ENCODE results near the gene JCHAIN.

The JCHAIN gene

DNA sequence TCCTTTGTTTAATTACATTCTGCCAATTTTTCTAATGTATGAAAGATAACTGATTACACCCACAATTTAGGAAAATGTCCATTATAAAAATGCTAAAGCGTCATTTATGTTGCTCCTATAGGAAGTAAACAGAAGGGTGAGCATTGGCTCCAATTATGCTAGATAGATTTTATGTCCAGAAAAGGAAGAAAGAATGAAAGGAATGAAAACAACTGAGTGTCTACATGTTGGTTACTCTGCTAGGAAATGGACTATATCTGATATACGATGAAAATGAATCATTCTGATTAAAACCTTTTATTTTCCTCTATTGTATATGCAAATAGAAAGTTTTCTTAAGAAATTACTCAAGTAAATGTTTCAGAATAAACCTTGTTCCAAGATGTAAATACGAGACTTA lies 36.1 kb downstream of the JCHAIN start:
- peaks cover 0 to 3% (median 0%) of the 10 kb centered on the region in 4 experiments for H3K4me1 ChIP-seq (ENCODE audit: control extremely low read depth in 1 of 4, control insufficient read depth in 4 of 4, insufficient read depth in 4 of 4, low read length in 3 of 4)
- no peaks in the 10 kb centered on the region for H3K9me3 ChIP-seq (ENCODE audit: control extremely low read depth in 1 of 5, control insufficient read depth in 4 of 5, insufficient read depth in 2 of 5, low read depth in 1 of 5, low read length in 4 of 5)
- POLR2A ChIA-PET: no interaction called here
- CTCF ChIA-PET: no interaction called here
- no CpG with 5 or more reads among the region's 3 CpGs for WGBS (ENCODE audit: insufficient coverage)
- H3K27ac ChIP-seq (ENCODE audit: insufficient read depth in 1 of 2, low read depth in 1 of 2, low read length in 2 of 2, poor library complexity in 1 of 2, severe bottlenecking in 2 of 2): no peak overlapping the region
- H3K4me3 ChIP-seq (ENCODE audit: control insufficient read depth in 1 of 7, extremely low read depth in 1 of 7, insufficient read depth in 4 of 7, low read depth in 2 of 7, low read length in 6 of 7): no peak overlapping the region
- DNase-seq: no peak
- no peaks in the 10 kb centered on the region for H3K27me3 ChIP-seq (replicated peaks in 2 of 5; ENCODE audit: control insufficient read depth in 4 of 5, insufficient read depth in 5 of 5, low read length in 4 of 5)
- no peaks in the 10 kb centered on the region for H3K36me3 ChIP-seq (ENCODE audit: control insufficient read depth in 4 of 4, insufficient read depth in 4 of 4, low read length in 3 of 4)

DNA sequence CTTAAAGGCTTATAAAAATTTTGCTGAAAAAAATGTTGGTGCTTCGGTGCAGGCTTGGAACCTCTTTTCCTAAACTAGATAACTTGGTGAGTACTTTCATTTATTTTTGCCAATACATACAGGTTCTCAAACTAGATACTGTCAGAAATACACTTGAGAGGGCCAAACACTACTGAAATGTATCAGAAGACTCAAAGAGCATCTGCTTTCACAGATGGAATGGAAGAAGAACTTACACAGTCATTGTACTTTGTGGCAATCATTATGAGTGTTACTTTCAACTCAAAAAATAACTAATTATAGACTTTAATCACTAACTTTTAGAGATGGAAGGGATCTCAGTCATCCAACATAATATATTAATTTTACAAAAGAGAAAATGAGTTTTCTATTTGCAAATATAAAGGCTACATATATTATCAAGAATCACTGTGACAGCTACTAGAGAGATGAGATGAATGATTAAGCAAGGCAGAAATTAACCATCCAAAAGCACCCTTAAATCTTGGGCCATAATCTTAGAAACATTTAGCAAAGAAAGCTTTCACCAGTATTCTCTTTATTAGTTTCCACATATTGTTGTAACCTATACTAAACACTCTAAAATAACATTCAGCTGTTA lies 36.7 kb downstream of the JCHAIN start:
- WGBS (ENCODE audit: insufficient coverage): no CpG with 5 or more reads among the region's 1 CpG
- no peaks in the 10 kb centered on the region for H3K9me3 ChIP-seq (ENCODE audit: control extremely low read depth in 1 of 5, control insufficient read depth in 4 of 5, insufficient read depth in 2 of 5, low read depth in 1 of 5, low read length in 4 of 5)
- DNase-seq: no peak
- ChIA-PET CTCF (no interaction called here), POLR2A (no interaction called here)
- no peak overlapping the region for H3K4me3 ChIP-seq (ENCODE audit: control insufficient read depth in 1 of 7, extremely low read depth in 1 of 7, insufficient read depth in 4 of 7, low read depth in 2 of 7, low read length in 6 of 7)
- no peak overlapping the region for H3K27ac ChIP-seq (ENCODE audit: insufficient read depth in 1 of 2, low read depth in 1 of 2, low read length in 2 of 2, poor library complexity in 1 of 2, severe bottlenecking in 2 of 2)
- H3K27me3 ChIP-seq (replicated peaks in 2 of 5; ENCODE audit: control insufficient read depth in 4 of 5, insufficient read depth in 5 of 5, low read length in 4 of 5): no peaks in the 10 kb centered on the region
- peaks cover 0 to 3% (median 0%) of the 10 kb centered on the region in 4 experiments for H3K4me1 ChIP-seq (ENCODE audit: control extremely low read depth in 1 of 4, control insufficient read depth in 4 of 4, insufficient read depth in 4 of 4, low read length in 3 of 4)
- no peaks in the 10 kb centered on the region for H3K36me3 ChIP-seq (ENCODE audit: control insufficient read depth in 4 of 4, insufficient read depth in 4 of 4, low read length in 3 of 4)

DNA sequence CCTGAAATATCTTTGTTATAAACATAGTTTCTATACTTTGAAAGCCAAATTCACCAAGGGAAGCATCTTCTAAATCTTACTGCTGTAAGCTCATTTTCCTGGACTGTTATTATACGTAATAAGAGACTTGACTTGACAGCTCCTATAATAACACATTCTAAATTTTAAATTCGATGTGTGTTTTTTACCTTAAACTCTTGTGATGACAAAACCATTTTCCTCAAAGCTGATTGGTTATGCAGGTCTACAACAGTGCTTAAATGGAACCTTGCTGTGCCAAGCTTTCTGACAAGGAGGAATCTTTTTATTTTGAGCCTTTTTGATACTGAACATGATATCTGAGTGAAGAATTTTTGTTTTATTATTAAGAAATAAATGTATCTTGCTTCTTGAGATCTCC lies 37.9 kb downstream of the JCHAIN start, which contains the start of gene ENAM:
Gene ENAM (plus strand): TSS at position 301 of the 400 bp plus-strand sequence. CDS start 757 bp downstream, outside the sequence.
- CTCF ChIA-PET: interaction anchor here (0.6 to 1.1 kb wide), 2 partner anchors 9 to 207 kb away, joined by 3 read pairs; no protein-coding TSS in a partner anchor

DNA sequence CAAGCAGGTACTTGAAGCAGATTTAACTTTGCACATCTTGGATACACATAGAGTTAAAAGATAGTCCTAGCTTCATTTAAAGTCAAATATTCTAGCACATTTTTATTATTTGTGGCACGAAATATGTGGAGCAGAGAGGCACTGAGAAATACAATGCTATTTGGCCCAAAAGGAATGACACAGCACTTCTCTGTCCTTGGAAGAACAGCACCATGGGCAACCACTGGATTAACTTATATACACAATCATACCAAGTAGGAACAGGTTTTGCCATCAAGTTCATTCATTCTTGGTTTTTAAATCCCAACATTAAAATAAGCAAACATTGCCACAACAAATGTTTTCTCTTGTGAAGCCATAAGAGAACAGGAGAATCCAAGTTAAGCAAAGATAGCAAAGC lies 38.7 kb downstream of the JCHAIN start:
- Histone ChIP-seq H3K27me3 (replicated peaks in 2 of 5; ENCODE audit: control insufficient read depth in 4 of 5, insufficient read depth in 5 of 5, low read length in 4 of 5) (no peaks in the 10 kb centered on the region), H3K4me1 (ENCODE audit: control extremely low read depth in 1 of 4, control insufficient read depth in 4 of 4, insufficient read depth in 4 of 4, low read length in 3 of 4) (peaks cover 0 to 4% (median 2%) of the 10 kb centered on the region in 4 experiments), H3K4me3 (ENCODE audit: control insufficient read depth in 1 of 7, extremely low read depth in 1 of 7, insufficient read depth in 4 of 7, low read depth in 2 of 7, low read length in 6 of 7) (no peak overlapping the region), H3K36me3 (ENCODE audit: control insufficient read depth in 4 of 4, insufficient read depth in 4 of 4, low read length in 3 of 4) (no peaks in the 10 kb centered on the region), H3K9me3 (ENCODE audit: control extremely low read depth in 1 of 5, control insufficient read depth in 4 of 5, insufficient read depth in 2 of 5, low read depth in 1 of 5, low read length in 4 of 5) (no peaks in the 10 kb centered on the region), H3K27ac (ENCODE audit: insufficient read depth in 1 of 2, low read depth in 1 of 2, low read length in 2 of 2, poor library complexity in 1 of 2, severe bottlenecking in 2 of 2) (no peak overlapping the region)
- ChIA-PET CTCF (interaction anchor here (1.1 kb wide), 1 partner anchor 10 kb away, joined by 3 read pairs; no protein-coding TSS in a partner anchor), POLR2A (no interaction called here)
- no peak for DNase-seq
- 100% methylated on average over 1 of the region's 1 CpG for WGBS (ENCODE audit: insufficient coverage)

More for the DNA sequence above, 37.9 kb downstream of the JCHAIN start, which contains the start of gene ENAM:
- WGBS (ENCODE audit: insufficient coverage): 71% methylated on average over 1 of the region's 2 CpGs
- Histone ChIP-seq H3K9me3 (ENCODE audit: control extremely low read depth in 1 of 5, control insufficient read depth in 4 of 5, insufficient read depth in 2 of 5, low read depth in 1 of 5, low read length in 4 of 5) (no peaks in the 10 kb centered on the region), H3K27ac (ENCODE audit: insufficient read depth in 1 of 2, low read depth in 1 of 2, low read length in 2 of 2, poor library complexity in 1 of 2, severe bottlenecking in 2 of 2) (no peak within 1 kb of the TSS), H3K36me3 (ENCODE audit: control insufficient read depth in 4 of 4, insufficient read depth in 4 of 4, low read length in 3 of 4) (no peaks in the 10 kb centered on the region), H3K4me1 (ENCODE audit: control extremely low read depth in 1 of 4, control insufficient read depth in 4 of 4, insufficient read depth in 4 of 4, low read length in 3 of 4) (peaks cover 0 to 4% (median 2%) of the 10 kb centered on the region in 4 experiments), H3K4me3 (ENCODE audit: control insufficient read depth in 1 of 7, extremely low read depth in 1 of 7, insufficient read depth in 4 of 7, low read depth in 2 of 7, low read length in 6 of 7) (no peak within 1 kb of the TSS), H3K27me3 (replicated peaks in 2 of 5; ENCODE audit: control insufficient read depth in 4 of 5, insufficient read depth in 5 of 5, low read length in 4 of 5) (no peaks in the 10 kb centered on the region)
- POLR2A ChIA-PET: no interaction called here
- no peak for DNase-seq

DNA sequence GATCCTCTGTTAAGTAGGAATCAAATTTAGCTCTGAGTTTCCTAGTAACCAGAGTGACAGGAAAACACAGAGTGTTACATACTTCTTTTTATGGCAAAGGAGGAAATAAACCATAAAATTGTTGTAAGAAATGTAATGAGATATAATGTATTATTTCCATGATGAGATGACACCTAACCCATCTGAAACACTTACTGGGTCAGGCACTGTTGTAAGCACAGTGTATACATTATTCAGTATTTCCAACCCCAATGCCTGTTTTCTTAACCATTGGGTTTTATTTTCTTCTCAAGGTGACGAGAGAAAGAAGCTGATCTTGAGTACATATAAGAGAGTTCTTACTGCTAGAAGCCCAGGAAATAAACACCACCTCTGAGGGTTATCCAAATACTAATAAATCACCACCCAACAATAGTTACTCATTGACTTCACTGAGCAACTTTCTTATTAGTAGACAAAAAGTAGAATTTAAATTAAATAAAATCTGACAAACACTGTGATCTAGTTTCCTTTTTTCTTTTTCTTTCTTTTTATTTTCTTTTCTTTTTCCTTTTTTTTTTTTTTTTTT lies 42.0 kb downstream of the JCHAIN start:
- CTCF ChIA-PET: no interaction called here

DNA sequence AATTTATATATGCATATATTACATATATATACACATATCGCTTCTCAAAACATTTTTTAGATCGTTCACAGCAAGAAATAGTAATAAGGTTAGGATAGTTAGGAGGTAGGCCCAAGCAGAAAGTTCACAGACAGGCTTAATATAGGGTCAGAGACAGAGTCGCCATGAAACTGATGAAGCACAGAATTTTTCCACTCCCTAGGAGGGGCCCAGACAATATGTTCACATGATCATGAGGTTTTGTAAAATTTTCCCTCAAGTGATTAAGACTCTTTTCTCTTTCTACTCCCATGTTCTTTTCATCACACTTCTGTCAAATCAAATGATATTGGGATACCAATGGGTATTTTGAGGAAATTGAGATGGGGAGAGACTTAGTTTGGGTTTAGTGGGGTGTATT lies 43.0 kb downstream of the JCHAIN start:
- CTCF ChIA-PET: no interaction called here
- POLR2A ChIA-PET: no interaction called here
- Histone ChIP-seq H3K4me3 (ENCODE audit: control insufficient read depth in 1 of 7, extremely low read depth in 1 of 7, insufficient read depth in 4 of 7, low read depth in 2 of 7, low read length in 6 of 7) (no peak overlapping the region), H3K27me3 (replicated peaks in 2 of 5; ENCODE audit: control insufficient read depth in 4 of 5, insufficient read depth in 5 of 5, low read length in 4 of 5) (no peaks in the 10 kb centered on the region), H3K9me3 (ENCODE audit: control extremely low read depth in 1 of 5, control insufficient read depth in 4 of 5, insufficient read depth in 2 of 5, low read depth in 1 of 5, low read length in 4 of 5) (no peaks in the 10 kb centered on the region), H3K4me1 (ENCODE audit: control extremely low read depth in 1 of 4, control insufficient read depth in 4 of 4, insufficient read depth in 4 of 4, low read length in 3 of 4) (peaks cover 0 to 4% (median 2%) of the 10 kb centered on the region in 4 experiments), H3K36me3 (ENCODE audit: control insufficient read depth in 4 of 4, insufficient read depth in 4 of 4, low read length in 3 of 4) (no peaks in the 10 kb centered on the region), H3K27ac (ENCODE audit: insufficient read depth in 1 of 2, low read depth in 1 of 2, low read length in 2 of 2, poor library complexity in 1 of 2, severe bottlenecking in 2 of 2) (no peak overlapping the region)
- DNase-seq: peak in 2 of 3 donors; percentile 63 to 68
- WGBS (ENCODE audit: insufficient coverage): no CpG with 5 or more reads among the region's 3 CpGs

More for the DNA sequence above, 42.0 kb downstream of the JCHAIN start:
- no peaks in the 10 kb centered on the region for H3K9me3 ChIP-seq (ENCODE audit: control extremely low read depth in 1 of 5, control insufficient read depth in 4 of 5, insufficient read depth in 2 of 5, low read depth in 1 of 5, low read length in 4 of 5)
- H3K4me3 ChIP-seq (ENCODE audit: control insufficient read depth in 1 of 7, extremely low read depth in 1 of 7, insufficient read depth in 4 of 7, low read depth in 2 of 7, low read length in 6 of 7): no peak overlapping the region
- POLR2A ChIA-PET: no interaction called here
- H3K27ac ChIP-seq (ENCODE audit: insufficient read depth in 1 of 2, low read depth in 1 of 2, low read length in 2 of 2, poor library complexity in 1 of 2, severe bottlenecking in 2 of 2): no peak overlapping the region
- peak in 2 of 3 donors; percentile 14 to 34 for DNase-seq
- H3K36me3 ChIP-seq (ENCODE audit: control insufficient read depth in 4 of 4, insufficient read depth in 4 of 4, low read length in 3 of 4): no peaks in the 10 kb centered on the region
- H3K27me3 ChIP-seq (replicated peaks in 2 of 5; ENCODE audit: control insufficient read depth in 4 of 5, insufficient read depth in 5 of 5, low read length in 4 of 5): no peaks in the 10 kb centered on the region
- H3K4me1 ChIP-seq (ENCODE audit: control extremely low read depth in 1 of 4, control insufficient read depth in 4 of 4, insufficient read depth in 4 of 4, low read length in 3 of 4): peaks cover 0 to 4% (median 2%) of the 10 kb centered on the region in 4 experiments
- no CpG with 5 or more reads among the region's 1 CpG for WGBS (ENCODE audit: insufficient coverage)

DNA sequence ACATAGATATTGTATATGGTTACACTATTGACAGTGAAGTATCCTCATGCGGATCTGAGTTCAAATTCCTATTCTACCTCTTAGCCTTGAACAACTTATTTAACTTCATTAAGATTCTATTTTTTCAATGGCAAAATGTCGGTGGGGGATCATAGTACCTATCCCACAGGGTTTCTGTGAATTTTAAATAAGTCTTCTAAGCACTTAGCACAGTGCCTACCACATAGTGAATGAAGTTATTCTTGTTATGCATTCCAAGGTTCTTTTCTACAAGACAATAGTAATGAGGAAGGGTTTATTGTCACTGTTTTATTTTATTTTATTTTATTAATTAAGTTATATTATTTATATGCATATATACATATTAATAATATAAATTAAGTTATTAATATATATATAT lies 46.5 kb downstream of the JCHAIN start:
- POLR2A ChIA-PET: no interaction called here
- H3K27ac ChIP-seq (ENCODE audit: insufficient read depth in 1 of 2, low read depth in 1 of 2, low read length in 2 of 2, poor library complexity in 1 of 2, severe bottlenecking in 2 of 2): no peak overlapping the region
- CTCF ChIA-PET: no interaction called here
- H3K27me3 ChIP-seq (replicated peaks in 2 of 5; ENCODE audit: control insufficient read depth in 4 of 5, insufficient read depth in 5 of 5, low read length in 4 of 5): no peaks in the 10 kb centered on the region
- no CpG with 5 or more reads among the region's 2 CpGs for WGBS (ENCODE audit: insufficient coverage)
- DNase-seq: peak in 2 of 3 donors; percentile 43 to 56
- H3K4me3 ChIP-seq (ENCODE audit: control insufficient read depth in 1 of 7, extremely low read depth in 1 of 7, insufficient read depth in 4 of 7, low read depth in 2 of 7, low read length in 6 of 7): no peak overlapping the region
- H3K9me3 ChIP-seq (ENCODE audit: control extremely low read depth in 1 of 5, control insufficient read depth in 4 of 5, insufficient read depth in 2 of 5, low read depth in 1 of 5, low read length in 4 of 5): no peaks in the 10 kb centered on the region
- peaks cover 0 to 4% (median under 1%) of the 10 kb centered on the region in 4 experiments for H3K4me1 ChIP-seq (ENCODE audit: control extremely low read depth in 1 of 4, control insufficient read depth in 4 of 4, insufficient read depth in 4 of 4, low read length in 3 of 4)
- no peaks in the 10 kb centered on the region for H3K36me3 ChIP-seq (ENCODE audit: control insufficient read depth in 4 of 4, insufficient read depth in 4 of 4, low read length in 3 of 4)

Measured in common myeloid progenitor, CD34-positive (primary cell).